OCI-LY3 (cell line): ENCODE results near the gene XXYLT1.

Source experiments
- EZH2phosphoT487 ChIP-seq: fragments of 200-600 bp; shearing (Covaris generic); IDR thresholded peaks from 2 replicates; pipeline ENCODE4 v1.6.1; 2018; ENCODE audit warnings: antibody characterized with exemption, mixed run types, low read depth
- TF ChIP-seq, protein P1 (sequence below): fragments of 200-600, 300-600 bp; sonication (generic); IDR thresholded peaks from 2 replicates; pipeline ENCODE4 v1.5.1; 2014; ENCODE audit warnings: antibody characterized with exemption, low read length, low read depth

DNA sequence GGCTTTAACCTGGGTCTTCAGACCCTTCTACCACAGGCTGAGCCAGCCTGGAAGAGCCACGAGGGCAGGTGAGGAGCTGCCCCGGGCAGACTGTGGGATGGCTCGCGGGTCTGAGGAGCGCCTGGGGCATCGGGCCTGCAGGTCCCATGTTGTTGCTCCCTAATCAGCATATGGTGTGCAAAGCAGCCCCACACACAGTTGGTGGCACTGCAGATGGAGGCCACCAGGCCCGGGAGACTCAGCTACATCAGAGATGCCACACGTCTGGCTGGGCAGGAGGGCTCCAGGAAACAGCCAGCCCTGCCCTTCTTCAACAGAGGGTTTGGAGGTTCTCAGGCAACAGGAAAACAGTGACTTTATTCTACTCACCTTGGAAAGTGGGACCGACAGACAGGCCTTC lies 63.9 kb downstream of the XXYLT1 start:
- TF ChIP-seq, protein P1, sequence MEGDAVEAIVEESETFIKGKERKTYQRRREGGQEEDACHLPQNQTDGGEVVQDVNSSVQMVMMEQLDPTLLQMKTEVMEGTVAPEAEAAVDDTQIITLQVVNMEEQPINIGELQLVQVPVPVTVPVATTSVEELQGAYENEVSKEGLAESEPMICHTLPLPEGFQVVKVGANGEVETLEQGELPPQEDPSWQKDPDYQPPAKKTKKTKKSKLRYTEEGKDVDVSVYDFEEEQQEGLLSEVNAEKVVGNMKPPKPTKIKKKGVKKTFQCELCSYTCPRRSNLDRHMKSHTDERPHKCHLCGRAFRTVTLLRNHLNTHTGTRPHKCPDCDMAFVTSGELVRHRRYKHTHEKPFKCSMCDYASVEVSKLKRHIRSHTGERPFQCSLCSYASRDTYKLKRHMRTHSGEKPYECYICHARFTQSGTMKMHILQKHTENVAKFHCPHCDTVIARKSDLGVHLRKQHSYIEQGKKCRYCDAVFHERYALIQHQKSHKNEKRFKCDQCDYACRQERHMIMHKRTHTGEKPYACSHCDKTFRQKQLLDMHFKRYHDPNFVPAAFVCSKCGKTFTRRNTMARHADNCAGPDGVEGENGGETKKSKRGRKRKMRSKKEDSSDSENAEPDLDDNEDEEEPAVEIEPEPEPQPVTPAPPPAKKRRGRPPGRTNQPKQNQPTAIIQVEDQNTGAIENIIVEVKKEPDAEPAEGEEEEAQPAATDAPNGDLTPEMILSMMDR: no peak
- TF ChIP-seq EZH2phosphoT487: no peak
